ENCODE results near the gene LRIG2. TPM values are rescaled to one million over a fixed set of nuclear protein-coding genes. Genes with fewer than 3 reads are reported as not detected.

The LRIG2 gene
- total and polyA plus RNA-seq, 4 donors: 1.3 to 11.9 (median 6.0) TPM

DNA sequence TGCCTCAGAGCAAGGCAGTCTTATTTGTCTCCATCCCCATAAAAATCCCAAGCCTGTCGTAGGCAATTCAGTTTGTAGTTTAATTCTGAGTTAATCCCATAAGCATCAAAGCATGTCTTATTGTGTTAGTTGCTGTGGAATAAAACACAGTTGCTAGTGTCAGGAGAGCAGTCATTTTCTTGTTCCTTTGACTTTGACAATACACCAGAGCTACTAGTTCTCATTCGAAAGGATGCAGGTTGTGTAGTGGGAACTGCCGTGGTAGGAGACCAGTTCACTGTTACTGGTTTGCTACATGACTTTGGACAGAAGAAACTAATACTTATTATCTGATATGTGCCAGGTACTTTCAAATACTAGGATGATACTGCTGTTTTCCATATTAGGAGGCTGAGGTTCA, 23.5 kb downstream of the LRIG2 start:
- peaks cover 0 to 5% (median under 1%) of the 10 kb centered on the region in 4 donors for H3K4me1 ChIP-seq (ENCODE audit: control insufficient read depth in 4 of 4, insufficient read depth in 4 of 4, low read length in 3 of 4)
- H3K27me3 ChIP-seq (ENCODE audit: control insufficient read depth in 4 of 4, insufficient read depth in 4 of 4, low read length in 3 of 4): no peaks in the 10 kb centered on the region
- no peak overlapping the region for H3K27ac ChIP-seq (ENCODE audit: low read depth in 1 of 2, low read length in 2 of 2)
- H3K4me3 ChIP-seq (ENCODE audit: low read depth in 1 of 3, low read length in 3 of 3): no peak overlapping the region
- peaks cover 6 to 58% (median 44%) of the 10 kb centered on the region in 4 donors for H3K36me3 ChIP-seq (ENCODE audit: control insufficient read depth in 4 of 4, insufficient read depth in 3 of 4, low read depth in 1 of 4, low read length in 3 of 4)
- TF ChIP-seq JUND (IDR thresholded peaks at IDR 0.05) (no peak), SP1 (IDR thresholded peaks at IDR 0.05) (no peak), EGR1 (IDR thresholded peaks at IDR 0.05; ENCODE audit: low read depth in 2 of 2) (no peak), HNF4G (IDR thresholded peaks at IDR 0.05) (no peak), CTCF (IDR thresholded peaks at IDR 0.05; ENCODE audit: low read depth, low read length, missing input control) (no peak)
- TF ChIP-seq, protein P1, sequence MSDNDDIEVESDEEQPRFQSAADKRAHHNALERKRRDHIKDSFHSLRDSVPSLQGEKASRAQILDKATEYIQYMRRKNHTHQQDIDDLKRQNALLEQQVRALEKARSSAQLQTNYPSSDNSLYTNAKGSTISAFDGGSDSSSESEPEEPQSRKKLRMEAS (IDR thresholded peaks at IDR 0.05): no peak
- TF ChIP-seq, protein P2, sequence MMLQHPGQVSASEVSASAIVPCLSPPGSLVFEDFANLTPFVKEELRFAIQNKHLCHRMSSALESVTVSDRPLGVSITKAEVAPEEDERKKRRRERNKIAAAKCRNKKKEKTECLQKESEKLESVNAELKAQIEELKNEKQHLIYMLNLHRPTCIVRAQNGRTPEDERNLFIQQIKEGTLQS (IDR thresholded peaks at IDR 0.05): no peak
- 97% methylated on average over 3 of the region's 3 CpGs for WGBS
- DNase-seq (ENCODE audit: low spot score): no peak
- no peaks in the 10 kb centered on the region for H3K9me3 ChIP-seq (ENCODE audit: control insufficient read depth in 4 of 4, low read length in 3 of 4)
- no peak overlapping the region for H3K9ac ChIP-seq (ENCODE audit: low read depth in 1 of 2, low read length in 2 of 2)

GRCh38 chr1:113101588-113101987, 28.6 kb downstream of the LRIG2 start:
- no peak overlapping the region for H3K27ac ChIP-seq (ENCODE audit: low read depth in 1 of 2, low read length in 2 of 2)
- no peak for DNase-seq (ENCODE audit: low spot score)

GRCh38 chr1:113103048-113103447, 30.1 kb downstream of the LRIG2 start:
- WGBS: 90% methylated on average over 1 of the region's 1 CpG

More at GRCh38 chr1:113101588-113101987, 28.6 kb downstream of the LRIG2 start:
- no peaks in the 10 kb centered on the region for H3K9me3 ChIP-seq (ENCODE audit: control insufficient read depth in 4 of 4, low read length in 3 of 4)
- no peaks in the 10 kb centered on the region for H3K27me3 ChIP-seq (ENCODE audit: control insufficient read depth in 4 of 4, insufficient read depth in 4 of 4, low read length in 3 of 4)
- no peak for TF ChIP-seq RAD21 (IDR thresholded peaks at IDR 0.05)
- no peak for TF ChIP-seq GABPA (IDR thresholded peaks at IDR 0.05 in 1 of 2, conservative IDR thresholded peaks at IDR 0.05 in 1 of 2)
- TF ChIP-seq, protein P3, sequence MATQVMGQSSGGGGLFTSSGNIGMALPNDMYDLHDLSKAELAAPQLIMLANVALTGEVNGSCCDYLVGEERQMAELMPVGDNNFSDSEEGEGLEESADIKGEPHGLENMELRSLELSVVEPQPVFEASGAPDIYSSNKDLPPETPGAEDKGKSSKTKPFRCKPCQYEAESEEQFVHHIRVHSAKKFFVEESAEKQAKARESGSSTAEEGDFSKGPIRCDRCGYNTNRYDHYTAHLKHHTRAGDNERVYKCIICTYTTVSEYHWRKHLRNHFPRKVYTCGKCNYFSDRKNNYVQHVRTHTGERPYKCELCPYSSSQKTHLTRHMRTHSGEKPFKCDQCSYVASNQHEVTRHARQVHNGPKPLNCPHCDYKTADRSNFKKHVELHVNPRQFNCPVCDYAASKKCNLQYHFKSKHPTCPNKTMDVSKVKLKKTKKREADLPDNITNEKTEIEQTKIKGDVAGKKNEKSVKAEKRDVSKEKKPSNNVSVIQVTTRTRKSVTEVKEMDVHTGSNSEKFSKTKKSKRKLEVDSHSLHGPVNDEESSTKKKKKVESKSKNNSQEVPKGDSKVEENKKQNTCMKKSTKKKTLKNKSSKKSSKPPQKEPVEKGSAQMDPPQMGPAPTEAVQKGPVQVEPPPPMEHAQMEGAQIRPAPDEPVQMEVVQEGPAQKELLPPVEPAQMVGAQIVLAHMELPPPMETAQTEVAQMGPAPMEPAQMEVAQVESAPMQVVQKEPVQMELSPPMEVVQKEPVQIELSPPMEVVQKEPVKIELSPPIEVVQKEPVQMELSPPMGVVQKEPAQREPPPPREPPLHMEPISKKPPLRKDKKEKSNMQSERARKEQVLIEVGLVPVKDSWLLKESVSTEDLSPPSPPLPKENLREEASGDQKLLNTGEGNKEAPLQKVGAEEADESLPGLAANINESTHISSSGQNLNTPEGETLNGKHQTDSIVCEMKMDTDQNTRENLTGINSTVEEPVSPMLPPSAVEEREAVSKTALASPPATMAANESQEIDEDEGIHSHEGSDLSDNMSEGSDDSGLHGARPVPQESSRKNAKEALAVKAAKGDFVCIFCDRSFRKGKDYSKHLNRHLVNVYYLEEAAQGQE (IDR thresholded peaks at IDR 0.05): no peak
- H3K4me3 ChIP-seq (ENCODE audit: low read depth in 1 of 3, low read length in 3 of 3): no peak overlapping the region
- peaks cover 6 to 76% (median 46%) of the 10 kb centered on the region in 4 donors for H3K36me3 ChIP-seq (ENCODE audit: control insufficient read depth in 4 of 4, insufficient read depth in 3 of 4, low read depth in 1 of 4, low read length in 3 of 4)
- H3K4me1 ChIP-seq (ENCODE audit: control insufficient read depth in 4 of 4, insufficient read depth in 4 of 4, low read length in 3 of 4): no peaks in the 10 kb centered on the region
- H3K9ac ChIP-seq (ENCODE audit: low read depth in 1 of 2, low read length in 2 of 2): no peak overlapping the region

More at GRCh38 chr1:113103048-113103447, 30.1 kb downstream of the LRIG2 start:
- no peak overlapping the region for H3K4me3 ChIP-seq (ENCODE audit: low read depth in 1 of 3, low read length in 3 of 3)
- H3K27ac ChIP-seq (ENCODE audit: low read depth in 1 of 2, low read length in 2 of 2): no peak overlapping the region
- no peak overlapping the region for H3K9ac ChIP-seq (ENCODE audit: low read depth in 1 of 2, low read length in 2 of 2)
- H3K4me1 ChIP-seq (ENCODE audit: control insufficient read depth in 4 of 4, insufficient read depth in 4 of 4, low read length in 3 of 4): no peaks in the 10 kb centered on the region
- H3K27me3 ChIP-seq (ENCODE audit: control insufficient read depth in 4 of 4, insufficient read depth in 4 of 4, low read length in 3 of 4): no peaks in the 10 kb centered on the region
- TF ChIP-seq, protein P1 (IDR thresholded peaks at IDR 0.05): no peak
- TF ChIP-seq NR2F2 (IDR thresholded peaks at IDR 0.05) (no peak), YY1 (IDR thresholded peaks at IDR 0.05) (no peak), HNF4A (conservative IDR thresholded peaks at IDR 0.05) (no peak)
- H3K36me3 ChIP-seq (ENCODE audit: control insufficient read depth in 4 of 4, insufficient read depth in 3 of 4, low read depth in 1 of 4, low read length in 3 of 4): peaks cover 6 to 77% (median 47%) of the 10 kb centered on the region in 4 donors
- H3K9me3 ChIP-seq (ENCODE audit: control insufficient read depth in 4 of 4, low read length in 3 of 4): no peaks in the 10 kb centered on the region
- no peak for DNase-seq (ENCODE audit: low spot score)
